Activated CD8-positive, alpha-beta T cell treated with anti-CD3 and anti-CD28 coated beads, Interleukin-2, amount 10 ng/mL, durations not matched to agents 7 days and 5 days (primary cell): ENCODE results near the gene MOAP1. TPM values are rescaled to one million over a fixed set of nuclear protein-coding genes. Genes with fewer than 3 reads are reported as not detected.
"Not testable (repeated sequence)": the region's sequence is repeated elsewhere in the genome, so short reads cannot be mapped to it uniquely, and the experiment has no call there.

Experiments used
- ATAC-seq: fragments of 150-1000 bp; cut with Tn5 transposase; one replicate; pipeline ENCODE4 v1.10.0; 2021; ENCODE audit warnings: moderate library complexity
- CTCF ChIA-PET: fragments of 350-600 bp; sonication (Branson Sonifier 250); formaldehyde crosslinking; loops from one replicate; lab custom pipeline; 2021; ENCODE audit warnings: antibody characterized with exemption; lab: Charles Lee
- POLR2A ChIA-PET: fragments of 350-600 bp; sonication (Branson Sonifier 250); formaldehyde crosslinking; loops from one replicate; lab custom pipeline; 2021; ENCODE audit warnings: antibody characterized with exemption; lab: Charles Lee
- DNase-seq: peaks from one replicate; pipeline ENCODE4 v3.0.0-alpha.2; 2020
- H3K27ac Mint-ChIP-seq: one replicate; pipeline ENCODE4 v1.8.0; 2021; ENCODE audit warnings: mild to moderate bottlenecking, mixed read lengths
- H3K27me3 Mint-ChIP-seq: one replicate; pipeline ENCODE4 v1.8.0; 2021; ENCODE audit warnings: low read depth, mixed read lengths
- H3K36me3 Mint-ChIP-seq: one replicate; pipeline ENCODE4 v1.8.0; 2021; ENCODE audit warnings: low read depth, mixed read lengths
- H3K4me1 Mint-ChIP-seq: one replicate; pipeline ENCODE4 v1.8.0; 2021; ENCODE audit warnings: low read depth, mixed read lengths
- H3K4me3 Mint-ChIP-seq: one replicate; pipeline ENCODE4 v1.8.0; 2021; ENCODE audit warnings: mild to moderate bottlenecking, mixed read lengths
- H3K9me3 Mint-ChIP-seq: one replicate; pipeline ENCODE4 v1.8.0; 2022; ENCODE audit warnings: mixed read lengths; ENCODE audit not compliant: insufficient read depth
- total RNA-seq, 2 experiments: library from RNA; stranded (reverse); gene quantifications; one replicate each; pipeline ENCODE4 v1.2.3, GENCODE V29; 2021

MOAP1 gene
- total RNA-seq, 2 experiments from 2014 or later = 21.0 to 21.5 TPM

- DNase-seq = peak; percentile 40
- Mint-ChIP-seq H3K27ac (no peak overlapping the region), H3K4me1 (no peaks in the 10 kb centered on the region), H3K9me3 (no peaks in the 10 kb centered on the region), H3K36me3 (no peaks in the 10 kb centered on the region), H3K4me3 (no peak overlapping the region), H3K27me3 (peaks cover 2% of the 10 kb centered on the region)
- CTCF ChIA-PET = interaction anchor here (0.8 to 1.0 kb wide), 3 partner anchors 16 to 47 kb away, joined by 3 to 7 read pairs (median 4); no protein-coding TSS in a partner anchor
- POLR2A ChIA-PET = no interaction called here
- peak; percentile 52 for ATAC-seq
Measured at GRCh38 chr14:93160353-93160801, 24.3 kb downstream of the MOAP1 start.

DNA sequence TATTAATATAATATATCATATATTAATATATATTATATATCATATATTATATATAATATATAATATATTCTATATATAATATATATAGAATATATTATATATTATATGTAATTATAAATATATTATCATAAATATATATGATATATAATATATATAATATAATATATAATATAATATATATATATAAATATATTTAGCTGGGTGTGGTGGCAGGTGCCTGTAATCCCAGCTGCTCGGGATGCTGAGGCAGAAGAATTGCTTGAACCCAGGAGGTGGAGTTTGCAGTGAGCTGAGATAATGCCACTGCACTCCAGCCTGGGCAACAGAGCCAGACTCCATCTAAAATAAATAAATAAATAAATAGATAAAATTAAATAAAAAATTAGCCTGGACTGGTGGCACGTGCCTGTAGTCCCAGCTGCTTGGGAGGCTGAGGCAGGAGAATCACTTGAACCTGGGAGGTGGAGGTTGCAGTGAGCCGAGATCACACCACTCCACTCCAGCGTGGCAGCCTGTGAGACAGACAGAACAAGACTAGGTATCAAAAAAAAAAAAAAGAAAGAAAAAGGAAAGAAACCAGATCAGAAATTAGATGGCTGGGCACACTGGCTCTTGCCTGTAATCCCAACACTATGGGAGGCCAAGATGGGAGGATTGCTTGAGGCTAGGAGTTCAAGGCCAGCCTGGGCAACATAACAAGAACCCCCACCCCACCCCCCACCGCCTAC is 24.9 kb downstream of the MOAP1 start:
- ATAC-seq = peak; percentile 24
- H3K4me1 Mint-ChIP-seq, H3K9me3 Mint-ChIP-seq, H3K27me3 Mint-ChIP-seq, CTCF ChIA-PET, H3K27ac Mint-ChIP-seq, POLR2A ChIA-PET, H3K4me3 Mint-ChIP-seq, H3K36me3 Mint-ChIP-seq: not testable (repeated sequence)
- peak; percentile 35 for DNase-seq

DNA sequence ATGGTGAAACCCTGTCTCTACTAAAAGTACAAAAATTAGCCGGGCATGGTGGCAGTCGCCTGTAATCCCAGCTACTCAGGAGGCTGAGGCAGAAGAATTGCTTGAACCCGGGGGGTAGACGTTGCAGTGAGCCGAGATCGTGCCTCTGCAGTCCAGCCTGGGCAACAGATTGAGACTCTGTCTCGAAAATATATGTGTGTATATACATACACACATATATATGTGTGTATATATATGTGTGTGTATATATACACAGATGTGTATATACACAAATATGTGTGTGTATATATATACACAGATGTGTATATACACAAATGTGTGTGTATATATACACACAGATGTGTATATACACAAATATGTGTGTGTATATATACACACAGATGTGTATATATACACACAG is 26.3 kb downstream of the MOAP1 start:
- CTCF ChIA-PET, H3K27ac Mint-ChIP-seq, ATAC-seq, H3K36me3 Mint-ChIP-seq, H3K27me3 Mint-ChIP-seq, H3K4me1 Mint-ChIP-seq, DNase-seq, POLR2A ChIA-PET, H3K9me3 Mint-ChIP-seq, H3K4me3 Mint-ChIP-seq: not testable (repeated sequence)

DNA sequence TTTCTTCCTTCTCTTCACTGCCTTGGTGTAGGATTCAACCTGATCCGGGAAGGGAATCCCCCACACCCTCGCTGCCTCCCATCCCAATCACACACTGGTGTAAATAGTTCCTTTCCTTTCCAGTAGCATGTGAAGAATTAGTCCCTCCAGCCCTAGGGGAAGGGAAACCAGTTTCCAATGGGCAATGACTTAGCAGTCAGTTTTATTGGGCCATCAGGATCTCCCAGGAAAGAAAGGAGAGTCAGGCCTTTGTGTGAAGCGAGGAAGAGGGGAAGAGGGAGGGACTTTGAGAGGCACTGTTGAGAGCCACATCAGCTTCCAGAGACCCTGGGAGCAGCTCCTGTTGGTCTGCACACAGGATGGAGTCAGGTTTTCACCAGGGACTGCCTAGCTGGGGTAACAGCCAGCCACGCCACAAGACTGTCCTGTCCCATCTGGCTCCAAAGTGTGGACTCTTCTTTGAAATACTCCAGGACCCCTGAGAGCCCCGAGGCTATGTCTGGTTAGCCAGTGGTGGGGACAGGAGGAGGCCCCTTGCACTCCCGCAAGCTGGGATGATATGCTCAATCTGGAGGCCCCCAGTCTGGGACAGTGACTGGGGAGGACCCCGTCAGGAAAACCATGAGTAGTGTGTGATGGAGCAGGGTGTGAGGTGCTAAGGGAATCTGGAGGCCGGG is 27.9 kb downstream of the MOAP1 start:
- ChIA-PET POLR2A (no interaction called here), CTCF (no interaction called here)
- H3K9me3 Mint-ChIP-seq = no peaks in the 10 kb centered on the region
- peaks cover 2% of the 10 kb centered on the region for H3K27me3 Mint-ChIP-seq
- ATAC-seq (no peak), DNase-seq (no peak)
- no peaks in the 10 kb centered on the region for H3K36me3 Mint-ChIP-seq
- H3K4me1 Mint-ChIP-seq = no peaks in the 10 kb centered on the region
- no peak overlapping the region for H3K27ac Mint-ChIP-seq
- no peak overlapping the region for H3K4me3 Mint-ChIP-seq

- DNase-seq (no peak), ATAC-seq (no peak)
- Mint-ChIP-seq H3K27ac (no peak overlapping the region), H3K9me3 (no peaks in the 10 kb centered on the region), H3K4me1 (peaks cover 2% of the 10 kb centered on the region), H3K27me3 (peaks cover 7% of the 10 kb centered on the region), H3K4me3 (no peak overlapping the region), H3K36me3 (no peaks in the 10 kb centered on the region)
- POLR2A ChIA-PET = no interaction called here
- CTCF ChIA-PET = no interaction called here
Measured at GRCh38 chr14:93155667-93156066, 29.0 kb downstream of the MOAP1 start.

DNA sequence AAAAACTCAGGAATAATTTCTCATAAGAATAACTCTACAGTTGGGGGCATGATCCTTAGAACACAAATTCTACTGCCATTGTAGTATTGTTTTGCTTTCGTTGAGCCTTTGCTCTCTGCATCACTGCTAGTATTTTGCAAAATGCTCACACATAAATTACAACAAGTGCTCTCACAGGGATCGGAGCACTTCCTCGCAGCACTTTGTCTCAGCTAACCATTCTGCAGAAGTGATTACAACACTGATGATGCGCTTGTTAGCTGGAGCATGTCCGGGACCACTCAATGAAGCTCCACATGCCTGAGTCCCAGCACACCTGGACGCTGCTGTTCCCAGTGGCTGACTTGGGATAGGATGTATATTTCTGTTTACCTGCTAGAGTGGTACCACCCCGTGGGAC is 31.6 kb downstream of the MOAP1 start:
- no peak for ATAC-seq
- ChIA-PET POLR2A (no interaction called here), CTCF (no interaction called here)
- no peak for DNase-seq
- H3K27me3 Mint-ChIP-seq = peaks cover 10% of the 10 kb centered on the region
- peaks cover 2% of the 10 kb centered on the region for H3K4me1 Mint-ChIP-seq
- H3K9me3 Mint-ChIP-seq = no peaks in the 10 kb centered on the region
- no peak overlapping the region for H3K27ac Mint-ChIP-seq
- no peaks in the 10 kb centered on the region for H3K36me3 Mint-ChIP-seq
- no peak overlapping the region for H3K4me3 Mint-ChIP-seq

DNA sequence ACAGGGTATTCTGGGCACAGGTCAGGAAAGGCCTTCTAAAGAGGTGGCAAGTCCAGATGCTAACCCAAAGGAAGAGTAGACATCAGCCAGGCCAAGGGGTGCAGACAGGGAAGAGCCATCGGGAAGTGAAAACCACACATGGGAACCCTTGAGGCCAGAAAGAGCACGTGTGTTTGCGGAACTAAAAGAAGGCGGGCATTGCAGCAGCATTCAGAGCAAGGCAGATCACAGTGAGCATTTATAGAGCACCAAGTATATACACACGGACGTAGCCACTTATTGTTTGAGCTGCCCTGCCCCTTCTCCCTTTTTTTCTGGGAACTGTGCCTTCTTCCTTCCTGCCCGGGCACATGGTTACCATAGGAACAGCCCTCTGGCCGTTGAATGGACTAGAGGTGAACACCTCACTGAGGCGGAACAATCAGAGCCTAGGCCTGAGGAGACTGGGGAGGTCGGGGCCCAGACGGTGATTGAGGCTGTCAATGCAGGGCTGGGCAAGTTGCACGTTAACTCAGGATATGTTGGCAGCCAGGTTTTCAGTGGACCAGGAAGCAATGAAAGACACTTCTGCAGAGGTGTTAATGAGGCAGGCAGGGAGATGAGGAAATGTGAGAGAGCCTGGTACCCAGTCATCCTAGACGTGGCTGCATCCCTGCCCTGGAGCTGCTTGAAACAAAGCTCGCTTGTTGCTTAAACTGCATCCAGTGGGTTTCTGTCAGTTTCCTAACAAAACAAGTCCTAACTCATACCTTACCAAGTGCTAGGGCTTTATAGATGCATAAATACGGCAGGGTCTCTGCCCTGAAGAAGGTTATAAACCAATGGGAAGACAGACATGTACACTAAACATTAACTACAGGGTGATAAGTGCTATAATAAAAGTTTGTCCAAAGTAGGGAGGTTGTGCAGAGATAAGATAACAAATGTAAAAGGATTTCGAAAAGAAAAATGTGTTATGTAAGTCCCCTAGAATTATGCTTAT is 34.2 kb downstream of the MOAP1 start:
- no peaks in the 10 kb centered on the region for H3K9me3 Mint-ChIP-seq
- no peak for DNase-seq
- H3K27ac Mint-ChIP-seq = no peak overlapping the region
- CTCF ChIA-PET = interaction anchor here (0.8 kb wide), 1 partner anchor 49 kb away, joined by 3 read pairs; no protein-coding TSS in a partner anchor
- H3K4me1 Mint-ChIP-seq = peaks cover 2% of the 10 kb centered on the region
- H3K27me3 Mint-ChIP-seq = peaks cover 7% of the 10 kb centered on the region
- H3K4me3 Mint-ChIP-seq = no peak overlapping the region
- ATAC-seq = no peak
- H3K36me3 Mint-ChIP-seq = no peaks in the 10 kb centered on the region
- POLR2A ChIA-PET = no interaction called here

DNA sequence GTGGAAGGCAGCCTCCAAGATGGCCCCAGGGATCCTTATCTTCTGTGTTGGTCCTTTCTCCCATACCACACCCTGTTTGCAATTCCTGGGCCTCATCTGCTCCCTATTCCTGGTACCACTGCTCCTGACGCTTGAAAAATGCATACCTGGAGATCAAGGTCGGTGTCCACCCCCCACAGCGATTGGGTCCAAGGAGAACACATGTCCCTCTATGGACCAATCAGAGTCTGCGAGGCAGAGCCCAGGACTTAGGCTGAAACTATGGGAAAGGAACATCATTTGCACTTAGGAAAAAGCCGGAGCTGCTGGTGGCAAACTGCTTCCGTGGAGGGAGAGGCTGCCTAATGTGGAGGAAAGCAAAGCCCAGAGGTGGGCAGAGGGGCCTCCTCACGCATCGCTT is 35.7 kb downstream of the MOAP1 start:
- H3K27ac Mint-ChIP-seq = no peak overlapping the region
- H3K27me3 Mint-ChIP-seq = peaks cover 7% of the 10 kb centered on the region
- ATAC-seq = no peak
- ChIA-PET CTCF (no interaction called here), POLR2A (no interaction called here)
- DNase-seq = no peak
- H3K4me1 Mint-ChIP-seq = peaks cover 2% of the 10 kb centered on the region
- H3K4me3 Mint-ChIP-seq = no peak overlapping the region
- H3K36me3 Mint-ChIP-seq = no peaks in the 10 kb centered on the region
- H3K9me3 Mint-ChIP-seq = no peaks in the 10 kb centered on the region

DNA sequence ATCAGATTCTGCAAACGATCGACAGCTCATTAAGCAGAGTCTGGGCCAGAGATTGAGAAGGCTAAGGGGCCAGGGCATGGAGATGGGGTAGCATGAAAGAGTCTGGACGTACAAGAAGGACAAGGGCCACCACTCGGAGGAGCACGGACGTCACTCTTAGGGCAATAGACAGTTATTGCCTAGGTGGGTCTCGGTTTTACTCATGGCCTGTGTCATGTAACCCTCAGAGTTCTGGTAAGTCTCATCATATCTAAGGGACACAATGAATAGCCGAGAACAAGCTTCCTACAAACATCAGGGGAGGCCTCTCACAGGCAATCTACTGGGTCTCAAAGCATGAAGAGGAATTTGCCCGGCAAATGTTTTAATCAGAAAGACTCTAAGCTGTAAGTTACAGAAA is 38.6 kb downstream of the MOAP1 start:
- no peak for DNase-seq
- ChIA-PET CTCF (interaction anchor here (1.3 kb wide), 2 partner anchors 33 to 194 kb away, joined by 3 to 5 read pairs; no protein-coding TSS in a partner anchor), POLR2A (no interaction called here)
- H3K27ac Mint-ChIP-seq = no peak overlapping the region
- no peaks in the 10 kb centered on the region for H3K4me1 Mint-ChIP-seq
- no peaks in the 10 kb centered on the region for H3K9me3 Mint-ChIP-seq
- H3K27me3 Mint-ChIP-seq = peaks cover 5% of the 10 kb centered on the region
- H3K36me3 Mint-ChIP-seq = no peaks in the 10 kb centered on the region
- ATAC-seq = no peak
- no peak overlapping the region for H3K4me3 Mint-ChIP-seq

- no peaks in the 10 kb centered on the region for H3K36me3 Mint-ChIP-seq
- ATAC-seq = no peak
- CTCF ChIA-PET = interaction anchor here (2.3 to 3.2 kb wide), 2 partner anchors 30 to 191 kb away, joined by 7 to 9 read pairs; no protein-coding TSS in a partner anchor
- H3K4me3 Mint-ChIP-seq = no peak overlapping the region
- no peaks in the 10 kb centered on the region for H3K9me3 Mint-ChIP-seq
- POLR2A ChIA-PET = no interaction called here
- no peak overlapping the region for H3K27ac Mint-ChIP-seq
- H3K4me1 Mint-ChIP-seq = peaks cover 4% of the 10 kb centered on the region
- H3K27me3 Mint-ChIP-seq = no peaks in the 10 kb centered on the region
- no peak for DNase-seq
Measured at GRCh38 chr14:93142854-93143652, 41.6 kb downstream of the MOAP1 start.

DNA sequence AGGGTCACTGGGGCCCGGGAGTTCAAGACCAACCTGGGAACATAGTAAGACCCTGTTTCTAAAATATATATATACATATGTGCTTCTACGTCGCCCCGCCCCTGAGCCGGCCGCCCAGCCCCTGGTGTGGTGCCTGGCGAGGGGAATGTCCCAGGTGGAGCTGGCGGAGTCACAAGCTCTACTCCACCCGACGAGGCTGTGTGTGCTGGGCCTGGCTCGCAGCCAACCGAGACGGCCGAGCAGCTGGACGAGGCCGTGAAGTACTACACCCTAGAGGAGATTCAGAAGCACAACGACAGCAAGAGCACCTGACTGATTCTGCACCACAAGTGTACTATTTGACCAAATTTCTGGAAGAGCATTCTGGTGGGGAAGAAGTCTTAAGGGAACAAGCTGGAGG is 46.8 kb downstream of the MOAP1 start:
- Mint-ChIP-seq H3K4me1 (peaks cover 4% of the 10 kb centered on the region), H3K4me3 (no peak overlapping the region), H3K9me3 (no peaks in the 10 kb centered on the region), H3K27ac (no peak overlapping the region), H3K36me3 (no peaks in the 10 kb centered on the region), H3K27me3 (no peaks in the 10 kb centered on the region)
- CTCF ChIA-PET = interaction anchor here (1.0 to 2.6 kb wide), 4 partner anchors 24 to 186 kb away, joined by 3 to 31 read pairs (median 7); no protein-coding TSS in a partner anchor
- DNase-seq (no peak), ATAC-seq (no peak)
- POLR2A ChIA-PET = no interaction called here
